GM12892 (cell line): ENCODE measurements around the gene SLC6A20.

Experiments used
- POLR2A ChIP-seq: IDR thresholded peaks from 2 replicates; pipeline ENCODE4 v1.6.1; 2011; ENCODE audit warnings: low read depth, low read length, control low read depth
- POLR2AphosphoS5 ChIP-seq: IDR thresholded peaks from 2 replicates; pipeline ENCODE4 v1.6.1; 2011; ENCODE audit warnings: low read depth, low read length, control low read depth
- TAF1 ChIP-seq: IDR thresholded peaks from 2 replicates; pipeline ENCODE4 v1.6.1; 2011; ENCODE audit warnings: low read depth, mild to moderate bottlenecking, control low read depth, low read length, borderline replicate concordance

DNA sequence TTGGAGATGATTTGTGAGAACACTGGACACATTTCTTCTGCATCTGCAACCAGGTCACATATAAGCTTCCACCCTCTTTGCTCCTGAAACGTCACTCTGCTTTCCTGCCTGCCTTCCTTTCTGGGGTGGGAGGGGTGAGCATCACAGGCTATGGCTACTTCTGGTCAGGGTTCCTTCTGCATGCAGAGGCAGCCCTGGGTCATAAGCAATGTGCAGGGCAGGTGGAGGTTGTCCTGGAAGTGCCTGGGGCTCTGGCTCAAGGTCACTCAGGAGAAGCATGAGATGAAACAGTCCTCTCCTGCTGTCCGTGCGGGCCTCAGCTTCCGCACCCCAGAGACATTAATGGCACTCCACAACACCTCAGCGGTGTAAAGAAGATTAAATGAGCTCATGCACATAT, 15.1 kb downstream of the SLC6A20 start:
- TF ChIP-seq TAF1 (no peak), POLR2A (no peak), POLR2AphosphoS5 (no peak)
